Fibroblast of skin of left quadriceps (primary cell): ENCODE measurements around the gene NCAM2.
"Not testable (repeated sequence)": the region's sequence is repeated elsewhere in the genome, so short reads cannot be mapped to it uniquely, and the experiment has no call there.

ENCODE experiments used
- DNase-seq, 2 experiments: peaks; one replicate each; pipeline ENCODE4 v3.0.0-alpha.2; 2013; ENCODE audit warnings: low read depth in 2 of 2

NCAM2 gene

DNA sequence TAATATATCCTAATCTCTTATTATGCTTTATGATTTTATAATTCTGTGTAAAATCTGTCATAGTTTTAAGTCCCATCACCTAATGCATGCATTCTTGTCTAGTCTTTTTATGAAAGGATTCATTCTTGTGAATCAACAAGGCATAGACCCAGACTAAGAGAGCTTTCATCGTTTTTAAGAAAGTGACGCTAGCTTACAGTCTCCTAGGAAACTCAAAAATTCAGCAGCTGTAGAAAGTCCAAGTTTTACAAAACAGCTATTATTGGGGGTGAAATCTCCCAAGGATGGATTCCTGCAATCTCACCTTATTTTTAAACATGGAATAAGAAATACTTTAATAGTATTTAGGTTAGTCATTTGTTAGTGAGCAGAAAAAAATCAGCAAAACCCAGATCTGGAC, 104.7 kb downstream of the NCAM2 start:
- no peak for DNase-seq

DNA sequence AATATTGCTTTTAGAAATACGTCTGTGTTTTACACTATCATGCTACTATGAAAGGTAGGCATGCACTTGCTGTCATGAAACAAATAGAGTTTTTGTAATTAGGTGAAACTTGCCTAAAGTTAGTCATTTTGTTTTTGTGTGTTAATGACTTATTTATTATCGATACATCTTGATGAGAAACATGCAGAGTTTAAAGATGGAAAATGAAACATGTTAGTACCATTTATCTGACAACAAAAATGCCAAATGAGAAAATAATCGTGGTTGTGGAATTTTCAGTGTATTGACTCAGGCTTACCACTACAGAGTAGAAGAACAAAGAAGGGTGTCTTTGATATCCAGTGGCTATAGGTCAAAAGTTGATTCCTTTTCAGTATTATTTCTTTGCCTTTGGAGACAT, 105.5 kb downstream of the NCAM2 start:
- DNase-seq: no peak

DNA sequence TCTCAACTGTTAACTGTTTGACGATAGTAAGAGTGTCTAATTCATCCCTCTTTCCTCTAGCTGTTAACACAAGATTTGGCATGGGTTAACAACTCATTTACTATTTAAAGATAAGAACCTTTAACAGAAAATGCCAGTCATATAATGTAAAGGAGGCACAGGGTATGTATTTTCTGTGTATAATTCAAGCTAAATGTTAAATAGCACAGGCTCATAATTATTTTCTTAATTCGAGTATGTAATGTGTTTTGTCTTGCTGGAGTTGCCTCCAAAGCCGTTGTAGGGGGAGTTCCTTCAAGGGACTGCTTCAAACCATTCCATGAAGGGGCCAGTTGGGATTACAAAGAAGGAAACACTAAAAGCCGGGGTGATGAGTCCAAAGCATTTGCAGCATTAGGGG, 111.5 kb downstream of the NCAM2 start:
- DNase-seq: no peak

DNA sequence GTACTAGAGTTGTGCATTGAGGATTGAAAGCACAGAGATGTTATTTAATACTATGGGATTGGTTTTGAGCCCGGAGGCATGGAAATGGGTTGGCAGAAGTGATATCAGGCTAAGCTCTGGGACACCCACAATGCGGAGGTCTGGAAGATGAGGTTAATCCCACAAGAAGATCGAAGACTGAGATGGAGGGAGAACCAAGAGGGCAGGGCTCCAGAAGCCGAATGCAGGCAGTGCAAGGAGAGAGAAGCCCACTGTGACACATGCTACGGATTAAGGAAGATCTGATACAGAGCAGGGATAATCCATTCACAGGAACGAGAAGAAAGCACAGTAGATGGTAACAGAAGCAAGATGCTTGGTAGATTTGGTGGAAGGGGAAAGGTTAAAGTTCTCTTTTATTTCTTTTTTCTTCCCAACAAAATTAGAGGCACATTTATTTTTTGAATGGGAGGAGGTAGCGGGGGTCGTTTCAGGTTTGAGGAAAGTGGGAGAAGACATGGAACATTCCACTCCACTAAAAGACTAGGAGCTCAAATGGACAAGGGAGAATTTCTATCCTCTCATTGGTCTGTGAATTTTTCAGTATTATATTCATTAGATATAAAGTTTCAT, 113.2 kb downstream of the NCAM2 start:
- DNase-seq: no peak

DNA sequence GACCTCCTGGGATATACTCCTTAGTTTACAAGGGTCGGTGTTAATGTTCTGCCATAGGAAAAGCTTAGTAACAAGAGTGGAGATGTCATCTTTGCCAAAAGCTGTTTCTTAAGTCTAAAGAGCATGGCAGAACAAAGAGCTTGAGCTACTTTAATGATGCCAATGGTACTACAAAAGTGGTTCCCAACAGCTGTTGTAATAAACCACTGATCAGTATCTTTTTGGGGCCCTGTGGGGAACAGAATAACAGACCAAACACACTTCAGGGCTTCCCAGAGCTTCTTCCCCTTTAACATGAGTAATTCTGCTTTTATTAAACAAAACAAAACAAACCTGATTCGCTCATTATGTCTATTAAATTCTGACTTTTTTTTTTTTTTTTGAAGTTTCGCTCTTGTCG, 116.3 kb downstream of the NCAM2 start:
- no peak for DNase-seq

DNA sequence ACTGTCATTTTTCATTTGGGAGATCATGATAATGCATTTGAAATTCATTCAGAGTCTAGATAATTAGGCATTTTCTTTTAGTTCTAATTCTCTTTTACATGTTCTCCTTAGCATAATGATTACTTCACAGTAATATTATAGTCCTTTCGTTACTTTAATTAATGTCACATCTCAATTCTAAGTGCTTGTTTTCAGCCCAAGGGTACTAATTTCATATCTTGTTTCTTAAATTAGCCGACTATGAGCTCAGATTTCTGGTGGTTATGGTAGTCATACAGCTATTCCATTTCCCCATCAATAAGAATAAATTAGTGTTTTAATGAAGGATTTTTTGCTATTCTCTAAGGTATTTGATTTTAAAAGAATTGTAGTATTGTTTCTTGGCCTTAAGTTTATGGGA, 120.9 kb downstream of the NCAM2 start:
- DNase-seq: no peak

DNA sequence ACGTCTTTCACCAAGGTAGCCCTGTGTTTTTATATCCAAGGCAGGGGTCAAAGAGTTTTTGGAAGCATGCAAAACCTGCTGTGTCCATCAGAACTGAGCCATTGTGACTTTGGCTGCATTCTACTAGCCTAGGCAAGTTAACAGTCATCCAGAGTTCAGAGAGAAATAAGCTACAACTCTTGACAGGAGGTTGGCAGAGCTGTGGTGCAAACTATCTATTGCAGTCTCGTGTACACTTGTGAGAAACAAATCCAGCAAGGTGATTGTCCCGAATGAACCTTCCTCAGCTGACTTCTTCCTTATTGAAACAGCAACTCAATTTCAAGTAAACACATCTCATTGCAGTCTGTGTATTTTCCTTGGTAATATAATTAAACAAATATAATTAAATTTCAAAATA, 124.5 kb downstream of the NCAM2 start:
- no peak for DNase-seq

DNA sequence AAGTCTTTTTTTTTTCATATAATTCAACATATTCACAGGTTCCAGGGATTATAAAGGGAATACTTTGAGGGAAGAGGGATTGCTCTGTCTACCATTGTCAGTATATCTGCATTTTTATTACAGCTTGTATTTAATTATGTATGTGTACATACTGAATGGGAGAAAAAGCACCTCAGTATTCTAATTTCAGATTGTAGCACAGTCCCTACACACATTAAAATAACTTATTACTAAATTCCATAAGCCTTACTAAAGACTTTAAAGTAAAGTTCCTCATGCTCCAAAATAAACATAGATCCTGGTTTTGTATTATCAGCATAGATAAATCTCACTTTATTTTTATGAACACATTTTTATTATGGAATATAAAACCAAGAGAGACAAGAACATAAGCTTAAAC, 134.2 kb downstream of the NCAM2 start:
- no peak for DNase-seq

DNA sequence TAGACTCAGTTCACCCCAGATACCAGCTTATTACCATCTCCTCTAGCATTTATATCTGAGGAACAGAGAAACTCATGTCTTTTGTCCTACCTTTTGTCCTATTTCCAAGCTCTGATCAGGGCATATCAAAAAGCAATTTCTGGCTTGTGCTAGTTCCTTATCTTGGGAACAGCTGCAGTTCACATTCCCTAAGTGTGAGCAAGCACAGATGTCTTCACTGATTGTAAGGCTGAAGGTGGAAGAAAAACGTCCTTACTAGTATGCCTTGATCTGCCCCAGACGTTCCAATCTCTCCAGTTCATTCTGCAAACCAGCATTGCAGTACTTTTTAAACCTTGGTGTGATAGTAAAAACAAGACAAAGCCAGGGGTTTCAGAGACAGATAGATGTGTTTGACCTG, 139.8 kb downstream of the NCAM2 start:
- DNase-seq: peak; percentile 24 to 33

DNA sequence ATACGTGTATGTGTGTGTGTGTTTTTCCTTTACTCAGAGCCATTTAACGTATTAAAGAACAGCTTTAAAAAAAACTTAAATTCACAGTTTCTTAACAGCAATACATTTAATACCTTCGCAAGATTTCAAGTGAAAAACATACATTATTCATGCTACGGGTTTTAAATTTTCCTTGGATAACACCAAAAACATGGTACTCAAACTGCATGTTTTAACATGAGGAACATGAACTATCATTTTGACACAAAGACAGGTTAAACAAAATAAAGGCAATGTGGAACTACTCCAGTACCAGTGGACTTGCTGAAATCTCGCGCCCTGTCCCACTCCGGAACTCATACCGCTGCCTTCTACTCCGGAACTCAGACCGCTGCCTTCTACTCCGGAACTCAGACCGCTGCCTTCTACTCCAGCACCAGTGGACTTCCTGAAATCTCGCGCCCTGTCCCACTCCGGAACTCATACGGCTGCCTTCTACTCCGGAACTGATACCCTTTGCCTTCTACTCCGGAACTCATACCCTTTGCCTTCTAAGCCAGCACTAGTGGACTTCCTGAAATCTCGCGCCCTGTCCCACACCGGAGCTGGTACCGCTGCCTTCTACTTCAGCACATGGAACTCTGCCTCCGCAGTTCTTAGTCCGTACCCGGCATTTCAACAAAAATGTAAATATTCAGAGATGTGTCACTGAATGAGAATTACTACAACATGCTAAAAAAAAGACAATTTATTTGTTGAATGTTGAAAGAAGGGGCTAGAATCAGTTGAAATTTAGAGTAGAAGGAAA, 148.6 kb downstream of the NCAM2 start:
- DNase-seq: no peak

DNA sequence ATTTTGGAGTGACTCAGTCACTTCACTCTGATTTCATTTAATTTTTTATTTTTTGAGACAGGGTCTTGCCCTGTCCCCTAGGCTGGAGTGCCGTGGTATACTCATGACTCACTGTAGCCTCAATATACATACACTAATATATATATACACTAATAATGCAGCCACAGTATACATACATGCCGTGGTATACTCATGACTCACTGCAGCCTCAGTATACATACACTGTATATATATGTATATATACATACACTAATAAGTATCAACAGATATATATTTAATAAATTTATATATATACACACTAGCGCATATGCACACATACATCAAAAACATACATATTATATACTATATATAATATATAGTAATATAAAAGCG, 149.2 kb downstream of the NCAM2 start:
- DNase-seq: no peak

DNA sequence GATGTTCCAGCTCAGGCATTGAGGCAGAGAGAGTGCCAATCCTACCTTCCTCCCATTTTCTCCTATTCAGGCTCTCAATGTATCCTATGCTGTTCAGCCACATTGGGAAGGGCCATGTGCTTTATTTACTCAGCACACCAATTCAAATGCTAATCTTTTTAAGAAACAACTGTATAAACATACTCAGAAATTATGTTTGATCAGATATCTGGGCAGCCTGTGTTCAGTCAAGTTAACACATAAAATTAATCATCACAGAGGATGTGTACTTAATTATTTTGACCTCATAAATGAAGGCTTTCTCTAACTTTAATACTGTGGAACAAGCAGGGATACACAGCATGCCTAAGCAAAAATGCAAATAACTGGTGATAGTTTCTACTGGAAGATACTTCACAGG, 149.8 kb downstream of the NCAM2 start:
- no peak for DNase-seq

DNA sequence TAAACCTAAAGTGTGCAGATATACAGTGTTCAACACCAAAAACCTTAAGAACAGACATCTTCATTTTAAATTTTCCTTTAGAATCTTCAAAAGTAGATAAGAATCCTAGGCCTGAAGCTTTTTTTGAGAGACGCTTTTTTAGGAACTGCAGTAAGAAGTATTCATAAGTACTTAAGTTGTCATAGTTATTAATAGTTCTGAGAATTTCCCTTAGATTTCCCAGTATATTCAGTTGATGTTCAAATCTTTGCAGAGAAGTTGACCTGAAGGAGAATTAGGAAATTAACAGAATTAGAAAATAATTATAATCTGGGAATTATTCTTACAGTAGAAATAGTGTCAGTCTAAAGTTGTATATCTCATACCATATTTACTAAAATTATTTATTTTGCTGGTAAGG, 150.3 kb downstream of the NCAM2 start:
- no peak for DNase-seq

DNA sequence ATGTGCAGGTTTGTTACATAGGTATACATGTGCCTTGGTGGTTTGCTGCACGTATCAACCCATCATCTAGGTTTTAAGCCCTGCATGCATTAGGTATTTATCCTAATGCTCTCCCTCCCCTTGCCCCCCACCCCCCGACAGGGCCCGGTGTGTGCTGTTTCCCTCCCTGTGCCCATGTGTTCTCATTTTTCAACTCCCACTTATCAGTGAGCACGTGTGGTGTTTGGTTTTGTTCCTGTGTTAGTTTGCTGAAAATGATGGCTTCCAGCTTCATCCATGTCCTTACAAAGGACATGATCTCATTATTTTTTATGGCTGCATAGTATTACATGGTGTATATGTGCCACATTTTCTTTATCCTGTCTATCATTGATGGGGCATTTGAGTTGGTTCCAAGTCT, 151.2 kb downstream of the NCAM2 start:
- DNase-seq: not testable (repeated sequence)

DNA sequence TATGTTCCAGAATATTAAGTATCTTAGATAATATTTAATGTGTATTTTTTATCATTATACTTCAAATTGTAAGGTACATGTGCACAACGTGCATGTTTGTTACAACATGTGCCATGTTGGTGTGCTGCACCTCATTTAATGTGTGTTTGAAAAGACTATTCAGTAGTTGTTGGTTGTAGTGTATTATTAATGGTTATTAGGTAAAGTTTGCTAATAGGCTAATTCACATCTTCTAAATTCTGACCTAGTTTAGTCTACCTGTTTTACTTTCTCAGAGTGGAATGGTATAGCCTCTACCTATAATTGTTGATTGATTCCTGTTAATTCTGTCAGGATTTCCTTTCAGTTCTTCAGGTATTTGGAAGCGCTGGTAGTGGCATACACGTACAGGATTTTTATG, 153.0 kb downstream of the NCAM2 start:
- DNase-seq: no peak

DNA sequence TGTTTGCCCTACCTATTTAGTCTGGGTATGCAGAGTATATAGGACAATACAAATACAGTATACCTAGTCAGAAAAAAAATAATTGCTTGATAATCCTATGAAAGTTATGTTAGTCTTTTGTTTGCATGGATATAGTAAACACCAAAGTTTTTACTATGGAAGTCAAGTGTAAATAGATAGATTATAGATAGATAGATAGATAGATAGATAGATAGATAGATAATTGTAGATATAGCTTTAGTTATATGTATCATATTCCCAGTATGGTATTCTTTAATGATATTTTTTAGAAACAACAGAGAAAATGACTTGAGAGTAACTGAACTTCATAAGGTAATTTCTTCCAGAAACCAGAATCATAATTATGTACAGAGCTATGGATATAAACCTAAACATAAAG, 158.2 kb downstream of the NCAM2 start:
- no peak for DNase-seq

DNA sequence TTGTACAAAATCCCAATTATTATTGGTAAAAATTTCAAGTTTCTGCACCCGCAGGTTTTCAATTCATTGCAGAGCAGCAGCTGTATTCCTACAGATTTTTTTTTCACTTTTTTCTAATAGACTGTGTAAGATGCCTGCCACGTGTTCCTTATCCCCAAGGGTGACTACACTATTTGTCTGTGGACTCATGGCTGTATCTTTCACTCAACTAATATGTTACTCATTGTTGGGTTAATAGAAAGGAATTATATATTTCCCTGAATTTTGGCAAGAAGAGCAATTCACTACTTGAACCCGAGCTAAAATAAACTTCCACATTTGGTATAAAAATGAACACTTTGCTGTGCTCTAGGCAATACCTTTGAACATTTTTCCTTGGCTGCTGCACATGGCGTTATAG, 158.7 kb downstream of the NCAM2 start:
- peak in 1 of 2 experiments; percentile 10 for DNase-seq

DNA sequence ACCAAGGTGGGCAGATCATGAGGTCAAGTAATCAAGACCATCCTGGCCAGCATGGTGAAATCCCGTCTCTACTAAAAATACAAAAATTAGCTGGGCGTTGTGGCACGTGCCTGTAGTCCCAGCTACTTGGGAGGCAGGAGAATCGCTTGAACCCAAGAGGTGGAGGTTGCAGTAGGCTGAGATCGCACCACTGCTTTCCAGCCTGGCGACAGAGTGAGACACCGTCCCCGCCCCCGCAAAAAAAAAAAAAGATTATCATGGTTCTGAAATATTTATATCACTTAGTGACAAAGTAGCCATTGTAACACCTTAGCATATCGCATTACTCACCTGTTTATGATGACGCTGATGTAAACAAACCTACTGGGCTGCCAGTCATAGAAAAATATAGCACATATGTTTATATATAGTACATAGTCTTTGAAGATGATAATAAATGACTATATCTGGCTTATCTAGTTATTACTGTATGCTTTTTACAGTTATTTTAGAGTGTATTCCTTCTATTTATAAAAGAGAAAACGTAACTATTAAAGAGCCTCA, 160.2 kb downstream of the NCAM2 start:
- no peak for DNase-seq

DNA sequence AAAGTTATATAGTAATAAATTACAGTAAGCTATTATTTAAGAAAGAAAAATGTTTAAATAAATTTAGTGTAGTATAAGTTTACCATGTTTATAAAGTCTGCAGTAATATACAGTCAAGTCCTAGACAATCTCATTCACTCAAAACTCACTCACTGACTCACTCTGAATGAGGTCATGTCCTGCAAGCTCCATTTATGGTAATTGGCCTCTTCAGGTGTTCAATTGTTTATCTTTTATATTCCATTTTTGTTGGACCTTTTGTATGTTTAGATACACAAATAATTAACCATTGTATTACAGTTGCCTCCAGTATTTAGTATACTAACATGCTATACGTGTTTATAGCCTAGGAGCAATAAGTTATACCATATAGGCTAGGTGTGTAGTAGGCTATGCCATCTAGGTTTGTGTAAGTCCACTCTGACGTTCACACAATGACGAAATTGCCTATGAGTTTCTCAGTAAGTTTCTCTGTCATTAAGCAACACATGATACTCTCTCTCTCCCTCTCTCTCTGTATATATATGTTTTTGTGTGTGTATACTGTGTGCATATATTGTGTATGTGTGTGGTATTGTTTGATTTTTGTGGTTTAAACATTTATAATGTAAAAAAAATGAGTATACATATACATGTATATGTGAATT, 161.2 kb downstream of the NCAM2 start:
- no peak for DNase-seq

DNA sequence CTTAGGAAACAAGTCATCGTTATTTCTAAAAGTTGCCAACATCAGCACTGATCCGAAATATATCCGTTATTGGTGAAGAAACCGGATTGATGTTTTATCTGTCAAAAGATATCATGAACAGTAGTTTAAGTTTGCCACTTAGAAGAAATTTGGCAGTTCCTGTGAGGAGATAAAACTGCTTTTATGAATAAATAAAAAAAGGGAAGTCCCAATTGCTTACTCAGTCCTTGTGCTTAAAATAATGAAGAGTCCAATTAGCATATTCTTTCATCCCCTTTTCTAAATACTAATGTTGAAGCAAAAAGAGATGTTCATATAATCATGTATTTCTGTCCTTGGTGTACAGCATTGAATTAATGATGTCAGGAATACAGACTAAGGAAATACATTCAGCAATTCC, 164.6 kb downstream of the NCAM2 start:
- no peak for DNase-seq

DNA sequence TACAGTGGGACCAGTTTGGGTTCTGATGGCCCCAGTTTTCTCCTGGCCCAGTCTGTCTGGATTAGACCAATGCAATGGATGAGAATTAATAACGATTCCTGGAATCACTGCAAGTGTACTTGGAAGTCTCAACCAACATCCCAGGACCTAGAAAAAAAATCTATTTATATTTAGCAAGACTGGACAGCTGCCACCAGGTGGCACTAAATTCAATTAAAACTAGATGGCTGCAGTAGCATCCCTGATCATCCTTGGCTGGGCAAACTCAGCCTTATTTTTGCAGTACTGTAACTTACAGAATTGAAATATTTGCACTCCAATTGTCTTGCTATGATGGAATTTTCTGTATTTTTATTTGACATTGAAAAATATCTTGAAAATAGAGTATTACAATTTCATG, 165.7 kb downstream of the NCAM2 start:
- DNase-seq: peak; percentile 56 to 58

DNA sequence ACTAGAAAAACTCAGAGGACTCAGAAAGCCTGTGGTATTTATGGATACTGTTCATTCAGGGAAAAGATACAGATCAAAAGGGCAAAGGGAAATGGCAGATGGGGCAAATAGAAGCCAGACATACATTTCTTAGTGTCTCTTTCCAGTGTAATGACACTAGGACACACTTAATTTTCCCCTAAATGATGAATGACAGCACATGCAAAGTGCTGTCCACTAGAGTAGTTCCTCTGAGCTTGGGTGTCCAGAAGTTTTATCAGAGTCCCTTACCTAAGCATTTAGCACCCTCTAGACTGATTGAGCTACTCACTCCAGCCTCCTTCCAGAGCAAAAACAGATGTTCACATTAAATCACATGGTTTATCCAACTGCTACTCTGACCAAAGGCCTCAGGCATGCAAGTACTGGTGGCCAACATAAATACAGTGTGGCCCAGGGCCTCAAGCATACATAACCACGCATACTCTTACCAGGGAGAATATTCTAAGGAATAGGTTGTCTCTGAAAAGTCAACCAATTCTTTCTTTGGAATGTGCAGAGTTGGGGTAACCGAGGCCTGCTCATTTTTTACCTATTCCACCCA, 166.9 kb downstream of the NCAM2 start:
- DNase-seq: peak; percentile 86 to 87

DNA sequence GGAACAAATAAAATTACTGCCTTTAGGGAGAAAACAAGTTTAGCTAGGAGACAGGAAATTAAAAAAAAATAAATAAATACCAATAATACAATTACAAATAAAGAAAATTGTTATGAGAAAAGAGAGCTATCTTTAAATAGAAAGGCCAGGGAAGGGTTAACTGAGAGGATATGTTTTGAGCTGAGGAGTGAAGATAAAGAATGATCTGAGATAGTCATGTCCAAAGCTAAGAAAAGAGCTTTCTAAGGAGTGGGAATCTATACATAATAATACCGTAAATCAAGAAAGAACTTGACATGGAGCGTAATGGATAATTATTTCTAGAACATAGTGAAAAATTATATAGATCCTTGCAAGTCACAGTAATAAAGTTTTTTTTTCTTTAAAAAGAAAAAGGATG, 176.5 kb downstream of the NCAM2 start:
- DNase-seq: no peak
